Activated B cell treated with CpG ODN at 0.5 μM for 24 hours (primary cell): ENCODE results near the gene SARDH. TPM values are rescaled to one million over a fixed set of nuclear protein-coding genes. Genes with fewer than 3 reads are reported as not detected.

ENCODE experiments used
- ATAC-seq: fragments of 200-7000 bp; cut with Tn5 transposase; one replicate; pipeline ENCODE4 v1.10.0; 2021; ENCODE audit warnings: low read depth, mild to moderate bottlenecking, moderate library complexity
- CTCF ChIA-PET: fragments of 350-600 bp; sonication (Branson Sonifier 250); formaldehyde crosslinking; loops from one replicate; lab custom pipeline; 2021; ENCODE audit warnings: antibody characterized with exemption; lab: Charles Lee
- POLR2A ChIA-PET: fragments of 350-600 bp; sonication (Branson Sonifier 250); formaldehyde crosslinking; loops from one replicate; lab custom pipeline; 2021; ENCODE audit warnings: antibody characterized with exemption; lab: Charles Lee
- DNase-seq: peaks from one replicate; pipeline ENCODE4 v3.0.0; 2022
- H3K27ac Mint-ChIP-seq: one replicate; pipeline ENCODE4 v1.8.0; 2020; ENCODE audit warnings: mixed read lengths
- H3K27me3 Mint-ChIP-seq: one replicate; pipeline ENCODE4 v1.8.0; 2021; ENCODE audit warnings: mixed read lengths
- H3K36me3 Mint-ChIP-seq: one replicate; pipeline ENCODE4 v1.8.0; 2021; ENCODE audit warnings: low read depth, mixed read lengths
- H3K4me1 Mint-ChIP-seq: one replicate; pipeline ENCODE4 v1.8.0; 2021; ENCODE audit warnings: mixed read lengths
- H3K4me3 Mint-ChIP-seq: one replicate; pipeline ENCODE4 v1.8.0; 2020; ENCODE audit warnings: mild to moderate bottlenecking, mixed read lengths
- H3K9me3 Mint-ChIP-seq: one replicate; pipeline ENCODE4 v1.8.0; 2020; ENCODE audit warnings: mixed read lengths
- CTCF ChIP-seq: fragments of 200-600 bp; IDR thresholded peaks from one replicate; pipeline ENCODE4 v1.8.0; 2022; ENCODE audit warnings: antibody characterized with exemption, mild to moderate bottlenecking
- intact Hi-C: fragments of 100-400 bp; cut with micrococcal nuclease; formaldehyde crosslinking; loops from one replicate; pipeline ENCODE4 v1.15.1; 2024
- total RNA-seq: library from RNA; stranded (reverse); gene quantifications from 2 replicates; pipeline ENCODE4 v1.2.3, GENCODE V29; 2022

SARDH gene
- total RNA-seq, 1 donor from 2014 or later = not detected

- H3K27me3 Mint-ChIP-seq = no peaks in the 10 kb centered on the region
- intact Hi-C loops = no loop called here
- no peak for TF ChIP-seq CTCF
- ChIA-PET CTCF (no interaction called here), POLR2A (no interaction called here)
- DNase-seq (no peak), ATAC-seq (no peak)
- H3K4me1 Mint-ChIP-seq = no peaks in the 10 kb centered on the region
- H3K27ac Mint-ChIP-seq = no peak overlapping the region
- H3K9me3 Mint-ChIP-seq = peaks cover 5% of the 10 kb centered on the region
- H3K4me3 Mint-ChIP-seq = no peak overlapping the region
- H3K36me3 Mint-ChIP-seq = peaks cover 88% of the 10 kb centered on the region
Measured at GRCh38 chr9:133771486-133772482, 33.6 kb upstream of the SARDH start.

GRCh38 chr9:133770076-133770777 is 32.1 kb upstream of the SARDH start:
- Mint-ChIP-seq H3K4me3 (no peak overlapping the region), H3K36me3 (peaks cover 91% of the 10 kb centered on the region), H3K27me3 (no peaks in the 10 kb centered on the region), H3K27ac (no peak overlapping the region), H3K9me3 (peaks cover 6% of the 10 kb centered on the region), H3K4me1 (no peaks in the 10 kb centered on the region)
- intact Hi-C loops = no loop called here
- TF ChIP-seq CTCF = no peak
- DNase-seq (no peak), ATAC-seq (no peak)
- CTCF ChIA-PET = interaction anchor here (0.9 to 3.9 kb wide), 2 partner anchors 12 to 224 kb away, joined by 3 to 11 read pairs; no protein-coding TSS in a partner anchor
- POLR2A ChIA-PET = no interaction called here

GRCh38 chr9:133769511-133770075 is 31.4 kb upstream of the SARDH start:
- CTCF ChIA-PET = interaction anchor here (3.9 kb wide), 1 partner anchor 13 kb away, joined by 11 read pairs; no protein-coding TSS in a partner anchor
- H3K4me1 Mint-ChIP-seq = no peaks in the 10 kb centered on the region
- peaks cover 91% of the 10 kb centered on the region for H3K36me3 Mint-ChIP-seq
- no peak for TF ChIP-seq CTCF
- no peaks in the 10 kb centered on the region for H3K27me3 Mint-ChIP-seq
- intact Hi-C loops = no loop called here
- H3K9me3 Mint-ChIP-seq = peaks cover 6% of the 10 kb centered on the region
- no peak overlapping the region for H3K4me3 Mint-ChIP-seq
- POLR2A ChIA-PET = no interaction called here
- ATAC-seq (no peak), DNase-seq (no peak)
- no peak overlapping the region for H3K27ac Mint-ChIP-seq

- Mint-ChIP-seq H3K4me3 (no peak overlapping the region), H3K4me1 (no peaks in the 10 kb centered on the region), H3K9me3 (peaks cover 4% of the 10 kb centered on the region), H3K27ac (no peak overlapping the region), H3K27me3 (no peaks in the 10 kb centered on the region), H3K36me3 (peaks cover 91% of the 10 kb centered on the region)
- POLR2A ChIA-PET = interaction anchor here (0.5 kb wide), 1 partner anchor 349 kb away, joined by 4 read pairs; no protein-coding TSS in a partner anchor
- CTCF ChIA-PET = interaction anchor here (3.9 kb wide), 1 partner anchor 13 kb away, joined by 11 read pairs; no protein-coding TSS in a partner anchor
- TF ChIP-seq CTCF = no peak
- ATAC-seq = no peak
- intact Hi-C loops = no loop called here
- no peak for DNase-seq
Measured at GRCh38 chr9:133768859-133769510, 30.8 kb upstream of the SARDH start.
